CD4-positive, alpha-beta T cell (primary cell): Measurements from ENCODE around the gene PRPF19. TPM values are rescaled to one million over a fixed set of nuclear protein-coding genes. Genes with fewer than 3 reads are reported as not detected.

Experiments
- ATAC-seq: fragments of 200-7000 bp; cut with Tn5 transposase; one replicate; pipeline ENCODE4 v1.10.0; 2022; ENCODE audit warnings: mild to moderate bottlenecking; ENCODE audit not compliant: poor library complexity
- CTCF ChIA-PET: fragments of 350-600 bp; sonication (Branson Sonifier 250); formaldehyde crosslinking; loops from one replicate; lab custom pipeline; 2021; ENCODE audit warnings: antibody characterized with exemption, inconsistent platforms; lab: Charles Lee
- POLR2A ChIA-PET: fragments of 350-600 bp; sonication (Branson Sonifier 250); formaldehyde crosslinking; loops from one replicate; lab custom pipeline; 2021; ENCODE audit warnings: antibody characterized with exemption, inconsistent platforms; lab: Charles Lee
- DNase-seq, 14 experiments: peaks; one replicate each; pipeline ENCODE4 v3.0.0-alpha.2; 2013 to 2020; ENCODE audit warnings: mixed read lengths in 2 of 14
- H3K27ac ChIP-seq, 2 donors: one replicate each; pipeline versions ENCODE4 v1.5.1 to v1.7.0; 2013; ENCODE audit warnings: low read length in 2 of 2, low read depth in 1 of 2, mild to moderate bottlenecking in 1 of 2
- H3K27me3 ChIP-seq, 2 experiments: 1 replicate in 1 of 2; 2 replicates in 1 of 2; pipeline versions ENCODE4 v1.6.1 to v1.7.0; 2013; ENCODE audit warnings: low read length in 2 of 2, control low read depth in 1 of 2, mild to moderate bottlenecking in 1 of 2, moderate library complexity in 1 of 2; ENCODE audit not compliant: insufficient read depth in 2 of 2, control insufficient read depth in 1 of 2
- H3K36me3 ChIP-seq: one replicate; pipeline ENCODE4 v1.6.1; 2013; ENCODE audit warnings: low read length, control low read depth; ENCODE audit not compliant: insufficient read depth
- H3K4me1 ChIP-seq: one replicate; pipeline ENCODE4 v1.6.1; 2013; ENCODE audit warnings: low read length, control low read depth; ENCODE audit not compliant: insufficient read depth
- H3K4me3 ChIP-seq: one replicate; pipeline ENCODE4 v1.5.1; 2013; ENCODE audit warnings: mild to moderate bottlenecking, low read length, moderate library complexity
- H3K9me3 ChIP-seq, 2 experiments: 1 replicate in 1 of 2; 2 replicates in 1 of 2; pipeline versions ENCODE4 v1.6.1 to v1.7.0; 2013; ENCODE audit warnings: low read length in 2 of 2, mild to moderate bottlenecking in 2 of 2, control low read depth in 1 of 2, moderate library complexity in 1 of 2; ENCODE audit not compliant: control insufficient read depth in 1 of 2, insufficient read depth in 1 of 2
- H3K27ac Mint-ChIP-seq: one replicate; pipeline ENCODE4 v1.8.0; 2020; ENCODE audit warnings: mixed read lengths
- H3K27me3 Mint-ChIP-seq: one replicate; pipeline ENCODE4 v1.8.0; 2021; ENCODE audit warnings: mixed read lengths
- H3K36me3 Mint-ChIP-seq: one replicate; pipeline ENCODE4 v1.8.0; 2021; ENCODE audit warnings: low read depth, mixed read lengths
- H3K4me1 Mint-ChIP-seq: one replicate; pipeline ENCODE4 v1.8.0; 2021; ENCODE audit warnings: low read depth, mixed read lengths
- H3K4me3 Mint-ChIP-seq: one replicate; pipeline ENCODE4 v1.8.0; 2020; ENCODE audit warnings: mild to moderate bottlenecking, mixed read lengths
- H3K9me3 Mint-ChIP-seq: one replicate; pipeline ENCODE4 v1.8.0; 2020; ENCODE audit warnings: mixed read lengths
- CTCF ChIP-seq: fragments of 200-600 bp; IDR thresholded peaks from one replicate; pipeline ENCODE4 v1.8.0; 2022; ENCODE audit warnings: antibody characterized with exemption, mild to moderate bottlenecking
- intact Hi-C, 2 experiments: fragments of 100-400 bp; cut with DNase I in 1 of 2; cut with micrococcal nuclease in 1 of 2; formaldehyde crosslinking; loops; one replicate each; pipeline versions ENCODE4 v1.15.1 to v1.9.0; 2023 to 2025; cut with DNase I, micrococcal nuclease
- total RNA-seq, 174 experiments: library from RNA in 2 of 174; stranded (reverse) in 2 of 174; gene quantifications; one replicate each; pipeline ENCODE4 v1.2.3 and lab custom pipeline; 2021 to 2026

PRPF19 gene
- total RNA-seq, 2 experiments from 2014 or later: 63.2 to 67.3 TPM

- no peak overlapping the region for H3K4me3 ChIP-seq
- Mint-ChIP-seq H3K27me3 (peaks cover 18% of the 10 kb centered on the region), H3K9me3 (no peaks in the 10 kb centered on the region), H3K27ac (no peak overlapping the region), H3K36me3 (no peaks in the 10 kb centered on the region), H3K4me1 (peaks cover 5% of the 10 kb centered on the region), H3K4me3 (no peak overlapping the region)
- CTCF ChIA-PET: interaction anchor here (0.7 kb wide), 1 partner anchor 522 kb away, joined by 3 read pairs; no protein-coding TSS in a partner anchor
- no peak for ATAC-seq
- POLR2A ChIA-PET: no interaction called here
- H3K27me3 ChIP-seq: peaks cover 8 to 13% of the 10 kb centered on the region in 2 experiments
- peaks cover 0 to 6% of the 10 kb centered on the region in 2 experiments for H3K9me3 ChIP-seq
- peaks cover 9% of the 10 kb centered on the region for H3K4me1 ChIP-seq
- no peak overlapping the region for H3K27ac ChIP-seq
- intact Hi-C loops: no loop called here
- TF ChIP-seq CTCF: no peak
- DNase-seq: no peak
- no peaks in the 10 kb centered on the region for H3K36me3 ChIP-seq
These were observed 23.4 kb upstream of the PRPF19 start for GRCh38 chr11:60929764-60930163.

- H3K27me3 Mint-ChIP-seq: peaks cover 18% of the 10 kb centered on the region
- POLR2A ChIA-PET: no interaction called here
- intact Hi-C loops: no loop called here
- CTCF ChIA-PET: no interaction called here
- Histone ChIP-seq H3K36me3 (peaks cover 2% of the 10 kb centered on the region), H3K4me3 (no peak overlapping the region), H3K9me3 (peaks cover 0 to 13% of the 10 kb centered on the region in 2 experiments), H3K4me1 (peaks cover 19% of the 10 kb centered on the region), H3K27me3 (peaks cover 18 to 23% of the 10 kb centered on the region in 2 experiments), H3K27ac (no peak overlapping the region)
- H3K36me3 Mint-ChIP-seq: peaks cover under 1% of the 10 kb centered on the region
- H3K9me3 Mint-ChIP-seq: no peaks in the 10 kb centered on the region
- no peak for DNase-seq
- peaks cover 5% of the 10 kb centered on the region for H3K4me1 Mint-ChIP-seq
- TF ChIP-seq CTCF: no peak
- no peak for ATAC-seq
- no peak overlapping the region for H3K4me3 Mint-ChIP-seq
- H3K27ac Mint-ChIP-seq: no peak overlapping the region
These were observed 22.2 kb upstream of the PRPF19 start for GRCh38 chr11:60928563-60929001.

- Mint-ChIP-seq H3K36me3 (peaks cover 10% of the 10 kb centered on the region), H3K4me1 (peaks cover 5% of the 10 kb centered on the region), H3K4me3 (no peak overlapping the region), H3K27me3 (peaks cover 24% of the 10 kb centered on the region), H3K9me3 (no peaks in the 10 kb centered on the region), H3K27ac (no peak overlapping the region)
- ChIA-PET POLR2A (interaction anchor here (0.6 to 1.3 kb wide), 2 partner anchors 23 to 275 kb away, joined by 3 read pairs; no protein-coding TSS in a partner anchor), CTCF (interaction anchor here (1.0 kb wide), 1 partner anchor 43 kb away, joined by 3 read pairs; the partner anchor contains the start of gene CD6)
- no peak overlapping the region for H3K4me3 ChIP-seq
- H3K9me3 ChIP-seq: peaks cover 0 to 14% of the 10 kb centered on the region in 2 experiments
- peaks cover 11% of the 10 kb centered on the region for H3K36me3 ChIP-seq
- no peak for TF ChIP-seq CTCF
- H3K27me3 ChIP-seq: peaks cover 25 to 28% of the 10 kb centered on the region in 2 experiments
- H3K4me1 ChIP-seq: peaks cover 22% of the 10 kb centered on the region
- no peak overlapping the region for H3K27ac ChIP-seq
- ATAC-seq (no peak), DNase-seq (no peak)
- intact Hi-C loops: no loop called here
These were observed 21.2 kb upstream of the PRPF19 start for GRCh38 chr11:60927600-60927999.
